NCI-H2227 treated with DMSO at 0.1 percent for 48 hours (cell line): ENCODE data around the gene TATDN3.
"Not testable (repeated sequence)": the region's sequence is repeated elsewhere in the genome, so short reads cannot be mapped to it uniquely, and the experiment has no call there.

ENCODE experiments used
- DNase-seq: peaks from one replicate; lab custom pipeline; 2025; lab: John Stamatoyannopoulos, UW

Gene TATDN3, protein sequence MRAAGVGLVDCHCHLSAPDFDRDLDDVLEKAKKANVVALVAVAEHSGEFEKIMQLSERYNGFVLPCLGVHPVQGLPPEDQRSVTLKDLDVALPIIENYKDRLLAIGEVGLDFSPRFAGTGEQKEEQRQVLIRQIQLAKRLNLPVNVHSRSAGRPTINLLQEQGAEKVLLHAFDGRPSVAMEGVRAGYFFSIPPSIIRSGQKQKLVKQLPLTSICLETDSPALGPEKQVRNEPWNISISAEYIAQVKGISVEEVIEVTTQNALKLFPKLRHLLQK

DNA sequence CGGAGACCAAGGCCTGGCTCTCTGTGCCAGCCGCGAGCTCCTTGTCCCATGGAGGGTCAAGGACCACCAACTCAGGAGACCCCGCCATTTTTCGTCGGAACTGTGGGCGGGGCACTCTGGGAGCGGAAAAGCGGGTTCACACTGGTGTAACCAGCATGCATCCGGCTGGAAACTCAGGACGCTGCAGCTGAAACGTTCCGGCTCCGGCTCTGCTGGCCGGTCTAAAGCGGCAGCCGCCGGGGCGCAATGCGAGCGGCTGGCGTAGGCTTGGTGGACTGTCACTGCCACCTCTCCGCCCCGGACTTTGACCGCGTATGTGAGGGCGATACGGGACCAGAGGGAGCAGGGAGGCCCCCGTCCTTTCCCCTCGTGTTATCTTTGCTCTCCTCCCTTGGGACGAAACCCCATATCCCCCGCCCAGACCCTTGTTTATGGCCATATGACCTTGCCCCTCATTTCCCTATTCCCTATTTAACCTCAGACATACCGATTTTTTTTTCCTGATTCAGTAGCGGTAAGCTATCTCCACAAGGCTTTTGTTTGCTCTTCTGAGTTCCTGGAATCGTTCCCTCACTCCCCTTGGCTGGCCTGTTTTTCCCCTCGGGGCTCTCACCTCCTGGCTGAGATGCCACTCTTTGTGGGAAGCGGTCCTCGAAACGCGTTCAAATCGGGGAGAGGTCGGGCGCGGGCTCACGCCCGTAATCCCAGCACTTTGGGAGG is at the start of gene TATDN3, which contains the start of gene NSL1:
Gene TATDN3 (plus strand): TSS at position 219 of the 720 bp plus-strand sequence. CDS start 28 bp downstream, at position 247.
Gene NSL1 (minus strand): TSS at position 102 of the 720 bp plus-strand sequence. CDS start 14 bp downstream, at position 88.
- peak; percentile 94 for DNase-seq

DNA sequence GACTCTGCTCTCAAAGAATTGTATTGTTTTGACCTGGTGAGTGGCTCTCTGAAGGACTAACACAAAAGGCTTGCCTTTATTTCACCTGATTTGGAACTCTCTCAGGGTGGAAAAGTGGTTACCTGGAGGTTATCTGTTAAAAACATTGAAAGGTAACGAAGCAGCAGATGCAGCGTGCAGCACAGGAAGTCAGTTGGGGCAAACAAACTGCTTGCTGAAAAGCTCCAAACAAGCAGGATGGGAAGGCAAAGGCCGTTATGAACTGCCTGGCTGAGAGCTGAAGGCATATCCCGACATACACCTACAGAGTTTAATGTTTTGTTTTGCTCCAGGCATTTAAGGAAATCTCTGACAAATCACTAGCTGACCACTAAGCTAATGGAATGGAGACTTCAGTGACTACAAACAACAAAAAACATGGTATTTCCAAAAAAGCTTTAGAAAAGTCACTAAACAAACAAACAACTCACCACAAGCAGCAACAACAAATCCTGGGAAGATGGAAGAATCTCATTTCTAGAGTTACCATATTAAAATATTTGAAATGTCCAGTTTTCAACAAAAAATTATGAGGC is 47.7 kb upstream of the TATDN3 start:
- DNase-seq: no peak

DNA sequence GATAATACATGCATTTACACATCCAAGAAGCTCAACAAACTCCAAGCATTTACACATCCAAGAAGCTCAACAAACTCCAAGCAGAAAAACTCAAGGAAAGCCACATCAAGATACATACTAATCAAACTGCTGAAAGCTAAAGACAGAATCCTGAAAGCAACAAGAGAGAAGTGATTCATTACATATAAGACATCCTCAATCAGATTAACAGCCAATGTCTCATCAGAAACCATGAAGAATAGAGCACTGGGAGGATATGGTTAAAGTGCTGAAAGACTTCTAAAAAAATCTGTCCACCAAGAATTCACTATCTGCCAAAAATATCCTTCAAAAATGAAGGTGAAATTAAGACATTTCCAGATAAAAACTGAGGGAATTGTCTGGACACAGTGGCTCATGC is 46.4 kb upstream of the TATDN3 start:
- no peak for DNase-seq

DNA sequence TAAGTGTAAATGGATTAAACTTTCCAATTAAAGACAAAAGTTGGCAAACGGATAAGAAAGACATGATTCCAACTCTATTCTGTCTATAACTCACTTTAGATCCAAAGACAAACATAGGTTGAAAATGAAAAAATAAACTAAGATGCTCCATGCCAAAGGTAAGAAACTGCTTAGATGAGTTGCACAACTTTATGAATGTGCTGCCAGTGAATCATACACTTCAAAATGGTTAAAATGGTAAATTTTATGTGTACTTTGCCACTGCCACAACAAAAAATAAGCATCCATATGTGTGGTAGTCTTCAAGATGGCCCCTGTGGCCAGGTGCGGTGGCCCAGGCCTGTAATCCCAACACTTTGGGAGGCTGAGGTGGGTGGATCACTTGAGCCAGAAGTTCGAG is 45.1 kb upstream of the TATDN3 start:
- no peak for DNase-seq

DNA sequence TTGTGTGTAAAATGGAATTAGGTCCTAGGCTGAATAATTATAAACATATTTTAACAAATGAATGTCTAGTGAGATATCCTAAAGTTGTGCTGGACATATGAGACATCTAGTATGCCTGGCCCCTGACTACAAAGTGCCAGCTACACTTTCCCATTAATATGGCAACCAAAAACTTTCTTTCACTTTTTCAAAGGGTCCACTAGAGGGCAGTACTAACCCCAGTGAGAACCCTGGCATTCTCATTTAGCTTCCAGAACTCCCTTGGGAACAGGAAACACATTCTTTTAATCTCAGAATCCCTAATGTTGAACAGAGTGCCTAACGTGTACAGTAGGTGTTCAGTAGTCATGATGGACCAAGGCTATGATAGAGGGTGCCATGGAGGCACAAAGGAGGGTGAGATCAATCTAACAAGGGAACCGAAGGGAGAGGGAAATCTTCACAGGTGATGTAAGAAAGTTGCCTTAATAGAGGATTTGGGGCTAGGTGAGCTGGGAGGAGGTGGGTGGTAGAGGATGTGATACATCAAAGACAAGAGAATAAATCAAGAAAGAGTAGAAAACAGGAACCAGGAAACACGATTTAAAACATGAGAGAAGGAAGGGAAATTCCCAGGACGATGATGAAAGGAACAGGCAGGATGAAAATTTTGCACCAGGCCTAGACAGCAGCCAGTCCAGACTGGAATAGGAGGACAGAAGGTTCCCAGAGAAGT is 41.7 kb upstream of the TATDN3 start:
- peak; percentile 38 for DNase-seq

DNA sequence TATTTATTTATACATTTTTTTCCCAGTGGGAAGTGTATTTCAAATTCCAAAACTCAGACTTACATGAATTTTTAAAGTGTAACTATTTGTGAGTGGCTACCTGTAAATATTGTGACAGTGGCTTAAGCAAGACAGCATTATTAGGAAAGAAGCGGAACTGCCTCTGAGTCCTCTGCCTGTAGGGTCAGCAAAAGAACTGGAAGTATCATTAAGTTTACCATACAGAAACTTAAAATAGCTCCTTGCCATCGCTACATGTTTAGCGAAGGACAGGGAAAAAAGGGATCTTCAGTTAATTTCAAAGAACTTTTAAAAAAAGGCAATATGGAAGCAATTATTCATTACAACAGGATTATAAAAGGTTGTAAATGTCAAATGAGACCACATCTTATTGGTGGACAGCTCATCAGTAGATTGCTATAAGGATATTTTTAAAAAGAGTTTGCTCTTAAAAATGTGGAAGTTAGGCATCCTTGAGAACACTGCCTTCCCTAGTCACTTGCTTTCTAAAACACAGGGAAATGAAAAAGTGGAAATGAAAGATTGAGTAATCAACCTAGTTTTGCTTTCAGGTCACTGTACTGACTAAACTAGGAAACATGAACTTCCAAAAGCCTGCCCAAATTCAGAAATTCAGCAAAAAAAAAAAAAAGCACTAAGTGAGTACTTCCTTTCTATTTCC is 39.3 kb upstream of the TATDN3 start:
- no peak for DNase-seq

DNA sequence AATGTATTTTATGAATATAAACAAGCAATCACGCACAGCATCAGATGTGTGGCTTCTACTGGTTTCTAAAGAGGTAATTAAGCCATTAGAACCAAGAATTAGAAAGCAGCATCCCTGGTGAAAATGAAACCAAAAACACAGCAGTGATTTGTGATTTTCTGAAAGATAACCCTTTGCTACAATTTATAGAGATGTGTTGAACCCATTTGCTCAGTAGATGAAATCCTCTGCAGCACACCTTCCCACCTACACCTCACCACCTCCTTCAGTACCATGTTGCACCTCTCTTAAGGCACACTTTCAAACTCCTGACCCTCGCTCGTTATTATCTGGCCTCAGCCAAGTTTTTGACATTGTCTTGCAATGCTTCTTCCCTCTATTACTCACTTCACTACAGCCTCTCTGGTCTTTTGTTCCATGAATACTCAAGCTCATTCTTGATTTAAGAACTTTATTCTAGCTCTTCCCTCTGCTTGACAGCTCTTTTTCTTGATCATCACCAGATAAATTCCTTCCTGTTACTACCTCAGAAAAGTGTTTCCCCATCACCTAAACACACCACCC is 38.7 kb upstream of the TATDN3 start:
- no peak for DNase-seq

DNA sequence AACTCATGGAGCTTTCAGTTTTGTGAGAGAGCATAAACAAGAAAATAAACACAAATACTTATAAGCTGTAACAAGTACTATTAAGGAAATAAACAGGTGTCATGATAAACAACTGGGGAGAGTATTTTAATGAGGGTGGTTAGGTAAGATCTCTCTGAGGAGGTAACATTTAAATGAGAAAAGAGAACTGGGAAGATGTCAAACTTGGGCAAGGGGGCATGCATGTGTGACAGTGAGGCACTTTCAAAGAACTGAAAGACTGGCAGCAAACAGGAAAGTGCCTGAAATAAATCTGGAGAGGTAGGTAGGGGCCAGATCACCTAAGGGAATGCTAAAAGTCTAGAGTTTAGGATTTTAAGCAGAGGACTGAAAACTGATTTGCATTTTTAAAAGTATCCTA is 37.9 kb upstream of the TATDN3 start:
- no peak for DNase-seq

DNA sequence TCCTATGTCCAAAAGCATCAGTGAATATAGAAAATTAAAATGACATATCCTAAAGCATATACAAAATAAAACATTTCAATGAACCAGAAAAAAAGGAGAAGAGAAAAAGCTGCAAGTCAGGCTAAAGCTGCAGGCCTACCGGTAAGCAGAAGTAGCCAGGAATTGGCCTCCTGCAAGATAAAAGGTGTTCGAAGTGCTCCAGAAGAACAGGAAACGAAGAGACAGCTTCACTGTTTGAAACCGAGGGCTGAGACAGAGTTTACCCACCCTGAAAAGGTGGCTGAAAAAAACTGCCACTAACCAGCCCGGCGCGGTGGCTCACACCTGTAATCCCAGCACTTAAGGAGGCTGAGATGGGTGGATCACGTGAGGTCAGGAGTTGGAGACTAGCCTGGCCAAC is 37.5 kb upstream of the TATDN3 start:
- no peak for DNase-seq

DNA sequence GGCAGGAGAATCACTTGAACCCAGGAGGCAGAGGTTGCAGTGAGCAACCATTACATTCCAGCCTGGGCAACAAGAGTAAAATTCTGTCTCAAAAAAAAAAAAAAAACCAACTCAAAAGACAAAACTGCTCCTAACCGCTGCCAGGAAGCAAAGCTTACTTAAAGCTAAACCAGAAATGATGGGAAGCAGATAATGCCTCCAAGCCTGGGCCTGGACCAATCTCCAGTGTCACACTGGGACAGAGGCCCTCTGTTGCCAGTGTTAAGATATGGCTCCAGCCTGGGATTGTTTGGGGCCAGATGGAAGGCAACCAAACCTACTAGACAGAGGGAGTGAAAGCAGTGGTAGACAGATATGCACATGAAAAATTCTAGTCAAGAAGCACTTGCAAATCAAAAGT is 37.0 kb upstream of the TATDN3 start:
- no peak for DNase-seq

DNA sequence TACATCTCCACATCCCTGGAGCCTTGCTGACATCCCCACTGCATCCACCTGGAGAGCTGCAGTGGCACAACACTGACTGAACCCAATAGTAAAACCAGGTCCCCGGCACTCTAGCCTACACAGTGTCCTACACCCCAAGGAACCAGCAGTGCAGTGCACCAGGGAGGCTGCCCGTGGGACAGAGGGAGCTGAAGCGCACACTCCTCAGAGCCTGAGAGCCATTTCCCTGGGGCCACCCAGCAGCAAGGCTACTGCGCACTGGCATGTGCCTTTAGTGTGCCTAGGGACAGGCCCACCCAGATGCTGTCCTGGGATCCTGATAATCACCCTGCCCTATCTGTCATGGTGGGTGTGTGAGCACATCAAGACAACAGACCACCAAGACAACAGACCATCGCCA is 32.0 kb upstream of the TATDN3 start:
- no peak for DNase-seq

DNA sequence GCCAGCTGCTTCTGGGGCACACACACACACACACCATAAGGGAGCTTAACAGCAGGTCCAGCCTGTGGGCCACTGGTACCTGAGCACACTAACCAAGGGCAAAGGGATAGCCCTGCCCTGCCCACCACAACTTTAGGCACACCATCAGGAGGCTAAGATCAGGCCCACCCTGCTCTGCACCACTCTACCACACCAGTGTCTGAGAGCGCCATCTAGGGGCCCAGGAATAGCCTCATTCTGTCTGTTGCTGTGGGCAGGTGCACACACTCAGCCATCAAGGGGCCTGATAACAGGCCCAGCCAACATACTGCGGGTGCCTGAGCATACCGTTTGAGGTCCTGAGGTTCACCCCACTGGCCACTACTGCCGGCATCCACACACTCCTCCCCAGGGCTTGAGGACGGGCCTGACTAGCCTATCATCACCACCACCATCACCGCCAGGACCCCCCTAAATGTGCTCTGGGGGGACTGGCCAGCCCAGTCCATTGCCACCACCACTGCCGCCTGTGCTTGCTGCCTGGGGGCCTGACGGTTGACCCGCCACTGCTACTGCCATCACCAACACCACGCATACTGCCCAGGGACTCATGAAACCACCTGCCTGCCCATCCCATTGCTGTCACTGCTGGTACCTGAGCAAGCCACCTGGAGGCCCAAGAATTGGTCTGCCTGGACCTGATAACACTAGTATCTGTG is 31.4 kb upstream of the TATDN3 start:
- DNase-seq: no peak

DNA sequence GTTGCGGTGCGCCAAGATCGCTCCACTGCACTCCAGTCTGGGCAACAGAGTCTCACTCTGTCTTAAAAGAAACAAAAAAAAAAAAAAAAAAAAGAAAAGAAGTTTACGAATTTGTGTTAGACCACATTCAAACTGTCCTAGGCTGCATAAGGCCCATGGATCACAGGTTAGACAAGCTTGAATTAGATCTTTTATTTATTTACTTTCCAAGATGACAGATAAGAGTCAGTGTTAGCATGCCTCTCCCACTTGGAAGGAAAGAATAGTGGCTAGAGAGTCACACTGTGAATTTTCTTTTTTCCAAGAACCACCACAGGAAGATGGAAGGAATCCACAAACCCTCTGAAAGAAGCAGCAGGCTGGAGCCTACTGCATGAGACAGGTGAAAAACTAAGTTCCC is 29.5 kb upstream of the TATDN3 start:
- DNase-seq: no peak

DNA sequence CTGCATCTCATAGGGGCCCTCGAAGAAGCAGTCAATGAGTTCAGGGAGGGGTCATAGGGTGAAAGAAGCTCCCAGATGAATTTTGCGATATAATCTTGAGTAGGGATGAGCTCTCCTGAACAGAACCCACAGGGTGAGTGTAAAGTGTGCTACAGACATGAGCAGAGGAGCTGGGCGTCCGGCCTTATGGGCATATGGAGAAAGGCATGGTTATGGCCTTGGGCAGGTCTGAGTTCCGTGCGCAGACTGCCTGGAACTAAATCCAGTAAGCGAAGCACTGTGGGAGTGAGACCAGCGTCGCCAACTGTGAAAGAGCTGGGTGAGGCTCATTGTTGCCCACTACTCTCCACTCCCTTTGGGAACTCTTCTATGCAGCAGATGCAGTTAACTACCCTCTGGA is 28.9 kb upstream of the TATDN3 start:
- no peak for DNase-seq

DNA sequence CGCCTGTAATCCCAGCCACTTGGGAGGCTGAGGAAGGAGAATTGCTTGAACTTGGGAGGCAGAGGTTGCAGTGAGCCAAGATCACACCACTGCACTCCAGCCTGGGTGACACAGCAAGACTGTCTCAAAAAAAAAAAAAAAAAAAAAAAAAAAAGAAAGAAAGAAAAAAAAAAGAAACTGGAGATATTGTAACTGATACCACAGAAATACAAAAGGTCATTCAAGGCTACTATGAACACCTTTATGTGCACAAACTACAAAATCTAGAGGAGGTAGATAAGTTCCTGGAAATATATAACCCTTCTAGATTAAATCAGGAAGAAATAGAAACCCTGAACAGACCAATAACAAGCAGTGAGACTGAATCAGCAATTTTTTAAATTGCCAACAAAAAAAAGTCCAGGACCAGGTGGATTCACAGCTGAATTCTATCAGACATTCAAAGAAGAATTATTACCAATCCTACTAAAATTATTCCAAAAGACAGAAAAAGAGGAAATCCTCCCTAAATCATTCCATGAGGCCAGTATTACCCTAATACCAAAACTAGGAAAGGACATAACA is 26.9 kb upstream of the TATDN3 start:
- not testable (repeated sequence) for DNase-seq

DNA sequence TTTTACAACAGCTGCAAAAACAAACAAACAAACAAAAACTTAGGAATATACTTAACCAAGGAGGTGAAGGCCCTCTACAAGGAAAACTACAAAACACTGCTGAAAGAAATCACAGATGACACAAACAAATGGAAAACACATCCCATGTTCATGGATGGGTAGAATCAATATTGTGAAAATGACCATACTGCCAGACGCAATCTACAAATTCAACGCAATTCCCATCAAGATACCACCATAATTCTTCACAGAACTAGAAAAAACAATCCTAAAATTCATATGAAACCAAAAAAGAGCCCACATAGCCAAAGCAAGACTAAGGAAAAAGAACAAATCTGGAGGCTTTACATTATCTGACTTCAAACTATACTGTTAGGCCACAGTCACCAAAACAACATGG is 24.9 kb upstream of the TATDN3 start:
- DNase-seq: not testable (repeated sequence)

DNA sequence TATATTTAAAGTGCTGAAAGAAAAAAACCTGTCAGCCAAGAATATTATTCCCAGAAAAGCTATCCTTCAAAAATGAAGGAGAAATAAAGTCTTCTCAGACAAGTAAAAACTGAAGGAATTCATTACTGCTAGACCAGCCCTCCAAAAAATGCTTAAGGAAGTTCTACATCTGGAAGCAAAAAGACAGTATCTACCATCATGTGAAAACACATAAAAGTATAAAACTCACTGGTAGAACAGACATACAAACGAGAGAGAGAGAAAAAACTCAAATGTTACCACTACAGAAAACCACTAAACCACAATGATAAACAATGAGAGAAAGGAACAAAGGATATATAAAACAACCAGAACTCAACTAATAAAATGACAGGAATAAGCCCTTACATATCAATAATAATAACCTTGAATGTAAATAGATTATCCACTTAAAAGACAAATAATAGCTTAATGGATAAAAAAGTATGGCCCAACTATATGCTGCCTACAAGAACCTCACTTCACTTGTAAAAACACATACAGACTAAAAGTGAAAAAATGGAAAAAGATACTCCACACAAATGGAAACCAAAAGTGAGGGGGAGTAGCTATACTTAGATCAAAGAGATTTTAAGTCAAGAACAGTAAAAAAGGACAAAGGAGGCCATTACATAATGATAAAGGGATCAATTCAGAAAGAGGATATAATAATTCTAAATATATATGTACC is 22.1 kb upstream of the TATDN3 start:
- no peak for DNase-seq

DNA sequence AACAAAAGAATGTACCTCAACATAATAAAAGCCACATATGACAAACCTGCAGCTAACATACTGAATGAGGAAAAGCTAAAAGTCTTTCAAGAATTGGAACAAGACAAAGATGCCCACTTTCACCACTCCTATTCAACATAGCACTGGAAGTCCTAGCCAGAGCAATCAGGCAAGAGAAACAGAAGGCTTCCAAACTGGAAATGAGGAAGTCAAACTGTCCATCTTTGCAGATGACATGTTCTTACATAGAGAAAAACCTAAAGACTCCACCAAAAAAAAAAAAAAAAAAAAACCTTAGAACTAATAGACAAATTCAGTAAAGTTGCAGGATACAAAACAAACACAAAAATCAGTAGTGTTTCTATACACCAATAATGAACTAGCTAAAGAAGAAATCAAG is 20.4 kb upstream of the TATDN3 start:
- DNase-seq: no peak

DNA sequence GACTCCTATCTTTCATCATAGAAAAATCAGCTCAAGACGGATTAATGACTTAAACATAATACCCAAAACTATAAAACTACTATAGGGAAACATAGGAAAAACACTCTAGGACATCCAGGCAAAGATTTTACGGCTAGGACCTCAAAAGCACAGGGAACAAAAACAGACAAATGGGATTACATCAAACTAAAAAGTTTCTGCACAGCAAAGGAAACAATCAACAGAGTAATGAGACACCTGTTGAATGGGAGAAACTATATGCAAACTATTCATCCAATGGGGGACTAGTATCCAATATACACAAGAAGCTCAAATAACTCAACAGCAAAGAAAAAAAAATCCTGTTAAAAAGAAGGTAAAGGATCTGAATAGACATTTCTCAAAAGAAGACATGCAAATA is 18.7 kb upstream of the TATDN3 start:
- no peak for DNase-seq

DNA sequence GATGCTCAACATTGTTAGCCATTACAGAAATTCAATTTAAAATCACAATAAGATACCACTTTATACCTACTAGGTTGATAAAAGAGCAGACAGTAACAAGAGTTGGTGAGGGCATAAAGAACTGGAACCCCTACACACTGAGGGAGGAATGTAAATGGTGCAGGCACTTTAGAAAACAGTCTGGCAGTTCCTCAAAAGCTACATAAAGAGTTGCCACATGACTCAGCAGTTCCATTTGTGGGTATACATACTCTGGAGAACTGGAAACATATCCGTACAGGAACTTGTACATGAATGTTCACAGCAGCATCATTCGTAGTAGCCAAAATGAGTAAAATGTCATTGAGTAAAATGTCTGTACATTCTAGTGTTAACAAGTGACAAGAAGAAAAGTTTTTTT is 17.1 kb upstream of the TATDN3 start:
- DNase-seq: no peak
